ENCODE results near the gene FCGR2B. TPM values are rescaled to one million over a fixed set of nuclear protein-coding genes. Genes with fewer than 3 reads are reported as not detected.
A peak's percentile ranks its signal among the peaks of the same experiment; 100 is the strongest.

The FCGR2B gene
- polyA plus RNA-seq, 1 of the 3 experiments (the other 2 are of a cell fraction) = 0.05 TPM

GRCh38 chr1:161706113-161706481 is 43.2 kb downstream of the FCGR2B start:
- CTCF ChIA-PET = no interaction called here

More at GRCh38 chr1:161706113-161706481, 43.2 kb downstream of the FCGR2B start:
- no peaks in the 10 kb centered on the region for H3K36me3 ChIP-seq (replicated peaks in 1 of 2; ENCODE audit: control insufficient read depth in 1 of 2, insufficient read depth in 2 of 2, low read length in 1 of 2)
- 70% methylated on average over 3 of the region's 3 CpGs for WGBS (ENCODE audit: low lambda C conversion rate)
- H3K4me1 ChIP-seq (ENCODE audit: control insufficient read depth in 1 of 2, insufficient read depth in 2 of 2, low read depth in 1 of 2, low read length in 1 of 2) = peaks cover 0 to 4% of the 10 kb centered on the region in 2 experiments; a peak in 1 of 4 replicates
- no peaks in the 10 kb centered on the region for H3K9me3 ChIP-seq
- peaks cover 21% of the 10 kb centered on the region for H3F3A ChIP-seq (replicated peaks; ENCODE audit: insufficient read depth)
- H3K9me2 ChIP-seq = no peaks in the 10 kb centered on the region
- peak overlapping the region; percentile 78 for H2AFZ ChIP-seq (ENCODE audit: low read depth)
- no peaks in the 10 kb centered on the region; the same call in 1 of the 2 replicates for H3K27me3 ChIP-seq (ENCODE audit: insufficient read depth)
- H3K4me3 ChIP-seq (ENCODE audit: low read depth in 2 of 2, low read length in 1 of 2) = no peak overlapping the region
- TF ChIP-seq GABPA (IDR thresholded peaks at IDR 0.05; ENCODE audit: low read depth) (no peak), MXI1 (IDR thresholded peaks at IDR 0.05; ENCODE audit: low read depth, low read length) (no peak), TCF12 (IDR thresholded peaks at IDR 0.05) (no peak), NRF1 (IDR thresholded peaks at IDR 0.05; ENCODE audit: low read depth, low read length) (no peak), RXRA (IDR thresholded peaks at IDR 0.05; ENCODE audit: borderline replicate concordance, low read depth) (no peak), FOXJ3 (CRISPR knock-in tag; IDR thresholded peaks at IDR 0.05) (no peak), PBX3 (IDR thresholded peaks at IDR 0.05) (no peak), SMC3 (IDR thresholded peaks at IDR 0.05; ENCODE audit: low read depth, low read length) (no peak), POLR2AphosphoS5 (IDR thresholded peaks at IDR 0.05; ENCODE audit: low read depth, low read length) (no peak), SIN3A (IDR thresholded peaks at IDR 0.05; ENCODE audit: borderline replicate concordance, low read depth, low read length) (no peak), FOXM1 (IDR thresholded peaks at IDR 0.05; ENCODE audit: low read depth) (no peak), USF1 (IDR thresholded peaks at IDR 0.05; ENCODE audit: borderline replicate concordance, low read depth) (no peak), TEAD4 (IDR thresholded peaks at IDR 0.05; ENCODE audit: borderline replicate concordance, insufficient read depth) (no peak)
- TF ChIP-seq, protein P1, sequence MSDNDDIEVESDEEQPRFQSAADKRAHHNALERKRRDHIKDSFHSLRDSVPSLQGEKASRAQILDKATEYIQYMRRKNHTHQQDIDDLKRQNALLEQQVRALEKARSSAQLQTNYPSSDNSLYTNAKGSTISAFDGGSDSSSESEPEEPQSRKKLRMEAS (IDR thresholded peaks at IDR 0.05; ENCODE audit: low read depth) = no peak
- TF ChIP-seq, protein P2, sequence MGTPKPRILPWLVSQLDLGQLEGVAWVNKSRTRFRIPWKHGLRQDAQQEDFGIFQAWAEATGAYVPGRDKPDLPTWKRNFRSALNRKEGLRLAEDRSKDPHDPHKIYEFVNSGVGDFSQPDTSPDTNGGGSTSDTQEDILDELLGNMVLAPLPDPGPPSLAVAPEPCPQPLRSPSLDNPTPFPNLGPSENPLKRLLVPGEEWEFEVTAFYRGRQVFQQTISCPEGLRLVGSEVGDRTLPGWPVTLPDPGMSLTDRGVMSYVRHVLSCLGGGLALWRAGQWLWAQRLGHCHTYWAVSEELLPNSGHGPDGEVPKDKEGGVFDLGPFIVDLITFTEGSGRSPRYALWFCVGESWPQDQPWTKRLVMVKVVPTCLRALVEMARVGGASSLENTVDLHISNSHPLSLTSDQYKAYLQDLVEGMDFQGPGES (IDR thresholded peaks at IDR 0.05; ENCODE audit: low read depth, low read length) = no peak
- no peaks in the 10 kb centered on the region for H4K20me1 ChIP-seq (ENCODE audit: insufficient read depth)
- H3K4me2 ChIP-seq = peak overlapping the region; percentile 66; the same call in 1 of the 2 replicates
- DNase-seq = no peak
- peak overlapping the region in 1 of 2 experiments; percentile 95; a peak in 2 of 4 replicates for H3K27ac ChIP-seq (ENCODE audit: low read depth in 2 of 2, low read length in 1 of 2)
- H3K9ac ChIP-seq = peak overlapping the region; percentile 48; the same call in 1 of the 2 replicates
- POLR2A ChIA-PET = no interaction called here
- no peaks in the 10 kb centered on the region for H3K79me2 ChIP-seq (ENCODE audit: insufficient read depth)

Data from SK-N-SH (cell line).